Measurements from ENCODE around the gene IMMP2L.

Gene IMMP2L

DNA sequence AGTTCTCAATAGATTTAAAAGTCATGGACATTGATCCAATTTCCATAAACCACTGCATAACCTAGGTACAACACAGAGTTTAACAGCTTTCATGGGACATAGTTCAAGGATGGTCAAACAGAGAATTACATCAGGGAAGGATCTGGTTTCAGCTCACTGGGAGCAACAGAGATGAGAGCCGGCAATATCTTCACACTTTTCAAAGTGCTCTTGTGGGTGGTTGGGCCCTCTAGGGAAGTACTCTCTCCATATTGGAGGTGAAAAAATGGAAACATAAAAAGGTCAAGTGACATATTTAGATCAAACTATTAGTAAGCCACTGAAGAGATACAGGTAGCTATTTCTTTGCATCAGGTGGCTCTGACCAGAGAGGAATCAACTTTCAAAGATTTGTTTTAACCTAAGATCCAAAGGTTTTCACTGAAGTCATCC is 533.1 kb downstream of the IMMP2L start:
- no peak for DNase-seq (ENCODE audit: low spot score)

GRCh38 chr7:111027396-111027795 is 534.9 kb downstream of the IMMP2L start:
- DNase-seq (ENCODE audit: low spot score): no peak

DNA sequence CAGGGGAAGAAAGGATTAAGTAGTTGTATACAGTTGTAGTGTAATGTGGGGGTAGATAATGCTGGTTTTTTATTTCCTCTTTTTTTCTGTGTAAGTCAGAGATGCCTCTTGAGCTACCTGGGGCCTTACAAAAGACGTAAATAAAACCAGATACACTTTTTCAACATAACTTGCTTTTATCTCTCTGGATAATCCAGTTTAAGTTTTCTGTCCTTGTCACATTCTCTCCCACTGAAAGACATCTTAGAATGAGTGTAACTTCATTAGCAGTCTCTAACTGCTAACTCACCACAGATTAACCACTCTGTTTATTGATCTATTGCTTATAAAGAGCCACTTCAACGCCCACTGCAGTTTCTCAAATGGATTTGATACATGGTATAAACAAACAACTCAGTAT is 535.5 kb downstream of the IMMP2L start:
- no peak for DNase-seq (ENCODE audit: low spot score)

- DNase-seq (ENCODE audit: low spot score): no peak
Observed at GRCh38 chr7:111026343-111026742, 535.9 kb downstream of the IMMP2L start.

DNA sequence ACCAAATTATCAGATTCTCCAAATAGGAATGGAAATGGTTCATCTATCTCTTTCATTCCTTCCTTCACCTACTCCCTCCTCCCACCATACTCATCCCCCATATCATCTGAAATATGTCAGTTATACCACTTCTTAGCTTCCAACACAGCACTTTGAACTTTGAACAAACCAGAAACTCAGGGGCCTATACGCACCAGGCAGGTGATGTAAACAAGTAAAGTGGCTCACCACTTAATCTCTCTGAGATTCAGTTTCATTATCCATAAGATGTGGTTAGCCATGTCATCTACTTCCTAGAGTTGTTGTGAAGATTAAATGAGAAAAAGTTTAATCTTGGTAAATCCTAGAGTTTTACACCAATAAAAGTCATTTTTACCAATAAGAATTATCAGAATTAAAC is 537.3 kb downstream of the IMMP2L start:
- DNase-seq (ENCODE audit: low spot score): no peak

DNA sequence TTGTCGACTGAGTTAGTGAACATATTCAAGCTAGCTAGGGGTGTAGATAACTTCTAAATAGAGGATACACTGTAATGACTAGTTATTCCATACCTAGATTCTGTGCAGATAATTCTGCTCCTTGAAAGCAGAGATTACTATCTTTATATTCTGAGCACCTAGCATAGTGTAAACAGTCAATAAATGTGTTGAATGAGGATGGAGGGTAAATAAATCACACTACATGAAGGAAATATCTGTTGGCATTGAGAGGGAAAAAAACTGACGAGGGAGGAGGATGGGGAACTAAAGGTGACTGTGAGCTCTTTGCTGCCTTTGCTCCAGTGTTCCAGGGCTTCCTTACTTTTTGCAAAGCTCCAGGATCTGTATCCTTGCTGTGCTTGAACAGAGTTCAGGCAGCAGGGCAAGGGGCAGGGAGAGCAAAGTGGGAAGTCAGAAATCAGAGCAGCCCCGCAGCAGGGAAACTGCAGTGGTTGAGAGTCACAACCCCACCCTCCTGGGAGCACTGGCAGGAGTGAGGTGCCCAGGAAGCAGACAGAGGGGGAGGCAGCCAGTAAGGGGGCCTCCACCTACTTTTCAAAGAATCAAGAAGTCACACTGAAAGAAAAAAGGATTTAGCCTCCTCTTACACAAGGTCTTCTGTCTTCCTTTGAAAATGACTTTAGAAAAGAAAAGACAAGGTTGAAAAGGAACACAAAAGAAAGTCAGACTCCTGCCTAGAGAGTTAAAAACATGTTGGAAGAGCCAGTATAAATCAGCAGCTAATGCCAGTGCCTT is 543.1 kb downstream of the IMMP2L start:
- DNase-seq (ENCODE audit: low spot score): no peak

DNA sequence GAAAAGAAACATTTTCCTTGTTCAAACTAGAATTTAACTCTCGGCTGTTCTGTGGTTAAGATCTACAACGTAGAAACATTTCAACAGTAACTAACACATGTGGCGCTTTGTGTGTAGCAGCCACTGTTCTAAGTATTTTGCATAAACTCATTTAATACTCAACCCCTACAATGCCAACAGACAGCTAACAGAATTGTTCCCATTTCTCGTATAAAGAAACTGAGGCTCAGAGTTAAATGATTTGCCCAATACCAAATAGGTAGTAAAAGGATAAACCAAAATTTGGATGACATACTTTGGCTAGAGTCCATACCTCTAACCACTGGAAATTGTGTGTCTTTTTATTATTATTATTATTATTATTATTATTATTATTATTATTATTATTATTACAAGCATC is 543.8 kb downstream of the IMMP2L start:
- no peak for DNase-seq (ENCODE audit: low spot score)

DNA sequence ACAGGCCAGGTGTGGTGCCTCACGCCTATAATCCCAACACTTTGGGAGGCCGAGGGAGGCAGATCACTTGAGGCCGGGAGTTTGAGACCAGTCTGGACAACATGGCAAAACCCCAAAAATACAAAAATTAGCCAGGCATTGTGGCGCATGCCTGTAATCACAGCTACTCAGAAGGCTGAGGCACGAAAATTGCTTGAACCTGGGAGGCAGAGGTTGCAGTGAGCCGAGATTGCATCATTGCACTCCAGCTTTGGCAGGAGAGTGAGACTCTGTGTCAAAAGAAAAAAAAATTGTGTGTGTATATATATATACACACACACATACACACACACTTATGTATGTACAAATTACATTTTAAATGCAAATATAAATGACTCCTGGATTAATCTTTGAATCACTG is 548.2 kb downstream of the IMMP2L start:
- DNase-seq (ENCODE audit: low spot score): no peak

GRCh38 chr7:111012799-111013675 is 549.3 kb downstream of the IMMP2L start:
- no peak for DNase-seq (ENCODE audit: low spot score)

- no peak for DNase-seq (ENCODE audit: low spot score)
Observed at GRCh38 chr7:111012149-111012548, 550.1 kb downstream of the IMMP2L start.

- no peak for DNase-seq (ENCODE audit: low spot score)
Observed at GRCh38 chr7:111011520-111011919, 550.8 kb downstream of the IMMP2L start.

- DNase-seq (ENCODE audit: low spot score): no peak
Observed at GRCh38 chr7:111010798-111011197, 551.5 kb downstream of the IMMP2L start.

DNA sequence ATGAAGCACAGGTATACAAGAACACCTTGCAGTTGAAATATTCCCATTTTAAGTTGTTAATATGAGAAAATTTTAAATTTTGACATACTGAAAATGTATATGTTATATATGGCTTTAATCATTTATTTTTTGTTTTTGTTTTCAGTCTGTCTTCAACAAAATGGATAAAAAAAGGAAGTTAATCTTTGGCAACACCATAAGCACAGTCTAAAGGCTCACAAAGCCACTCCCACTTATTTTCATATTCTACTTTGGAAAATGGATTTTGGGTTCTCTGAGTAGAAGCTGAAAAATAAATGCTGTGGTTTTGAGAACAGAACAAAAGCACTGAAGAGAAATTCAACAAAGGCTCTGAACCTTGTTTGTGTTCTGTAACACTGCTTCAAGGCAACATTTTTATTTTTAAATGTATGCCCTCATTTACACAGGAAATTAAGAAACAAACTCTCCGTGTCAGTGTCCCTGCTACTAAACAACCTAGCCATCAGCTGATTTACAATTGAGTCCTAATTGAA is 552.7 kb downstream of the IMMP2L start:
- no peak for DNase-seq (ENCODE audit: low spot score)

- DNase-seq (ENCODE audit: low spot score): no peak
Observed at GRCh38 chr7:111006691-111007090, 555.6 kb downstream of the IMMP2L start.

DNA sequence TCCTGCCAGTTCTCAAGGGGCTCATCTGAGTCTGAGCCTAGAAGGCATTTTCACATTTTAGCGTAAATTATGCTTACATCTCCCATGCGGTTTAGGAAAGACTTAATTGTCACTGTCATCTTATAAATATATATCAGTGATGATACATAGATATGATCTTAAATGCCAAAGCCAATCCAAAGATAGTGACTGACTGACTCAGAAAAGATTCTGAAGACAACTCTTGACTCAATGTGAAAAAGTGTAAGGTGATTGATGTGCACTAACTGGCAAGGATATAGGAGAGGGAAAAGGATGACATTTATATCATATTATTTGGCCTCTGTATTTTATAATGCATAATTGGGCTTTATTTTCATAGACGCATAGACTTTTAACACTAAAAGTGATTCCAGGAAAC is 556.3 kb downstream of the IMMP2L start:
- DNase-seq (ENCODE audit: low spot score): no peak

GRCh38 chr7:111005445-111005844 is 556.8 kb downstream of the IMMP2L start:
- no peak for DNase-seq (ENCODE audit: low spot score)

DNA sequence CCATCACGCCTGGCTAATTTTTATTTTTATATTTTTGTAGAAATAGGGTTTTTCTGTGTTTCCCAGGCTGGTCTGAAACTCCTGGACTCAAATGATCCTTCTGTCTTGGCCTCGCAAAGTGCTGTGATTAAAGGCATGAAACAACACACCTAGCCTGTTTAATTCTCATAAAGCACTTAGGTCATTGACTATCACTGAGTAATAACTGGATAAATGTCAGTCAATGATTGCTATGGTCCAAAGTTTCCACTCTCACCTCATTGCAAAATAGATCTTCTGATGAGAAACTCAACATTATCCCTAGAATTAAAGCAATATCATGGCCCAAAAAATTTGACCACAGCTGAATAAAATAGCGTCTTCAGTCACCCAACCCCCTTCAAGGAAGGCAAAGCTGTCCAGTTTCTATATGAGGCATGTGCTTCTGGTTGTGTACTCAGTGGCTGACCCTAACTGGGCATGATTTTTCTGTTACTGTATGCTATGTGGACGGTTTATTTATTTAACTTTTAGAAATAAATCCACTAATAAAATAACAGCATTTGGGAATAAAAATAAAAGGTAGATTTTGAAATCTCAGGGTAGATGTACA is 557.9 kb downstream of the IMMP2L start:
- no peak for DNase-seq (ENCODE audit: low spot score)

- DNase-seq (ENCODE audit: low spot score): no peak
Observed at GRCh38 chr7:111003883-111004282, 558.4 kb downstream of the IMMP2L start.

DNA sequence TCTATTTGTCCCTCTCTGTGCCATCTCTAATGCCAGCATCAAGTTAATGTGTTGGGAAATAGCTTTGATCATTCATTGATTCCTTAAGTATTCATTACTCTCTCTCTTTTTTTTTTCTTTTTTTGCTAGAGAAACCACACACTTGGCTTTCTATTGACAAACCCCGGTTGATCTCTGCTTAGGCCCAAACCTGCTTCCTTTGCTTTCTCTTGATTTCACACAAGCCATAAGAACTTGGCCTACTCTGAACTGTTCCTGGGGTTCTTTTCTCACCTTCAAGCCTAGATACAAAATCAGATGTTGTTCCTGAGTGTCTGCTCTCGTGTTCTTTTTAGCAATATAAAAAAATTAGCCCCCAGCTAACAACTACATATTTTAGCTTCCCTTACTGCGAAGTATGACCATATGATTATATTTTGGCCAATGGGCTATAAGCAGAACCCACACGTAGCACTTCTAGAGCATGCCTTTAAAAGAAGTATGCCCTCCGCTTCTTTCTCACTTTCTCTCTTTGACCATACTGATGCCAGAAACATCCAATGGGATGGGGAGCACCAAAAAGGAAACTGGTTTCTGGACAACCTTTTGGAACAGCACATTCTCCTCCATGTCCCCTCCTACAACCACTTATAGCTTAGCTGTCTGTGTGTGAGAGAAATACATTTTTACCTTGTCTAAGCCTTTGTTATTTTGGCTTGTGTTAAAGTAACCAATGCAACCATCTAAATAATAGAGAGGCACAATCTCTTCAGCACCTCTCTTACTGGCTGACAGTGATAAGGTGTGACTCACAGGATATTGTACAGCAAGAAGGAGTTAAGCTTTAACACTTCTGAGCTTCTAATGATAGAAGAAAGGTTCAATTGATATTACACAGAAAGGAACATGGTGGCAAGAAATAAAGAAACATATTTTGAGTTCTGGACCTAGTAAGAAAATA is 568.0 kb downstream of the IMMP2L start:
- no peak for DNase-seq (ENCODE audit: low spot score)

DNA sequence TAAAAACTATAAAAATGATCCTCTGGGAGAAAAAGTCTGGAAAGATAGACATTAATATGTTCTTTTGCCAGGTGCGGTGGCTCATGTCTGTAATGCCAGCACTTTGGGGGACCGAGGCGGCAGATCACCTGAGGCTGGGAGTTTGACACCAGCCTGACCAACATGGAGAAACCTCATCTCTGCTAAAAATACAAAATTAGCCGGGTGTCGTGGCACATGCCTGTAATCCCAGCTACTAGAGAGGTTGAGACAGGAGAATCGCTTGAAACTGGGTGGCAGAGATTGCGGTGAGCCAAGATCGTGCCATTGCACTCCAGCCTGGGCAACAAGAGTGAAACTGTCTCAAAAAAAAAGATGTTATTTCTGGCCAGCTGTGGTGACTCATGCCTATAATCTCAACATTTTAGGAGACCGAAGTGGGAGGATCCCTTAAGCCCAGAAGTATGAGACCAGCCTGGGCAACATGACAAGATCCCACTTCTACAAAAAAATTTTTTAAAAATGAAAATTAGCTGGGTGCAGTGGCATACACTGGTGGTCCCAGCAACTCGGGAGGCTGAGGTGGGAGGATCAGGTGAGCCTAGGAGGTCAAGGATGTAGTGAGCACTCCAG is 573.3 kb downstream of the IMMP2L start:
- no peak for DNase-seq (ENCODE audit: low spot score)

DNA sequence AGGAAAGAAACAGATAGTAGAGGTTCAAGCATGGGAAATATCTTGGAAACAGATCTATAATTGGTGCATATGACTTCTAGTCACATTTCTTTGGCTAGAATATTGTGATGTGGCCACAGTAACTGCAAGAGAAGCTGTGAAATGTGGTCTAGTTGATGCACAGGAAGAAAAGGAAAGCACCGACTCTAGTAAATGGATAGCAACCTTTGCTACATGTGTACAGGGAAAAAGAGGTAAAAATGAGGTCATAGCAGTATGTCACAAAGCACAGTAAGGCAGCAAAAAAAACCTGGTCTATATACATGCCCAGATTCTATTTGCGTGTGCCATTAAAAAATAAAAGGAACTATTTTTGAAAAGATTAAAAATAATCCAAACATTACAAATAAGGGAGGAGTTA is 573.9 kb downstream of the IMMP2L start:
- no peak for DNase-seq (ENCODE audit: low spot score)

Data from COLO829 (cell line).